ENCODE measurements around the gene ANKRD33B.

The ANKRD33B gene

GRCh38 chr5:10676946-10677345, 113.1 kb downstream of the ANKRD33B start:
- DNase-seq (ENCODE audit: low spot score) = no peak

GRCh38 chr5:10677533-10677932, 113.7 kb downstream of the ANKRD33B start:
- no peak for DNase-seq (ENCODE audit: low spot score)

- no peak for DNase-seq (ENCODE audit: low spot score)
Observed at GRCh38 chr5:10678244-10678643, 114.4 kb downstream of the ANKRD33B start.

DNA sequence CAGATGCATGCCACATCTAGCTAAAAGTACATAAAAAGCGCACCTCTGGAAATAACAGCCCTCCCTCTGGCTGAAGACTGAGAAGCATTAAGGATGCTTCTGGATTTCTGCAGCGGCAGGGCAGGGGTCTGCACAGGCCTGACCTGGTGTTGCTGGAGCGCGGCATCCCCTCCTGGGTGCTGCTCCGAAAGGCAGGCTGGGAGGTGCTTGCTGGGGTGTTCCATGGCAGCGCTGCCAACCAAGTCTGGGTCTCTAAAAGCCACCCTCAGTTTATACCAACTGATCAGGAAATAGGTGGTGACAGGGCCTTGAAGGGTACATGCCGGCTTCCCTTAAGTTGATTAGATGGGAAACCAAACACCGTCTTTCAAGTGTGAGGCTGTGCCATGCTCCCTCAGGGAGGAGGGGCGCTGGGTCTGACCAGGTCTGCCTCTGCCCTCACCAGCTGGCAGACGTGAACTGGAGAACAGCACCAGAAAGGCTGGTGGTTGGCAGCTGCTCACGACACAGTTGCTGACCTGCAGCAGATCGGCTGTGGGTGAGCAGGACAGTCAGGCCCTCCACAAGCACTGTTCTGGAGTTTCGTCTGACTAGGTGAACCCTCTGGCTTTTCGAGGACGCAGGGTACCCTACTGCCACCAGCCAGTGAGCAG, 115.6 kb downstream of the ANKRD33B start:
- no peak for DNase-seq (ENCODE audit: low spot score)

GRCh38 chr5:10680876-10681481, 117.1 kb downstream of the ANKRD33B start:
- DNase-seq (ENCODE audit: low spot score) = no peak

DNA sequence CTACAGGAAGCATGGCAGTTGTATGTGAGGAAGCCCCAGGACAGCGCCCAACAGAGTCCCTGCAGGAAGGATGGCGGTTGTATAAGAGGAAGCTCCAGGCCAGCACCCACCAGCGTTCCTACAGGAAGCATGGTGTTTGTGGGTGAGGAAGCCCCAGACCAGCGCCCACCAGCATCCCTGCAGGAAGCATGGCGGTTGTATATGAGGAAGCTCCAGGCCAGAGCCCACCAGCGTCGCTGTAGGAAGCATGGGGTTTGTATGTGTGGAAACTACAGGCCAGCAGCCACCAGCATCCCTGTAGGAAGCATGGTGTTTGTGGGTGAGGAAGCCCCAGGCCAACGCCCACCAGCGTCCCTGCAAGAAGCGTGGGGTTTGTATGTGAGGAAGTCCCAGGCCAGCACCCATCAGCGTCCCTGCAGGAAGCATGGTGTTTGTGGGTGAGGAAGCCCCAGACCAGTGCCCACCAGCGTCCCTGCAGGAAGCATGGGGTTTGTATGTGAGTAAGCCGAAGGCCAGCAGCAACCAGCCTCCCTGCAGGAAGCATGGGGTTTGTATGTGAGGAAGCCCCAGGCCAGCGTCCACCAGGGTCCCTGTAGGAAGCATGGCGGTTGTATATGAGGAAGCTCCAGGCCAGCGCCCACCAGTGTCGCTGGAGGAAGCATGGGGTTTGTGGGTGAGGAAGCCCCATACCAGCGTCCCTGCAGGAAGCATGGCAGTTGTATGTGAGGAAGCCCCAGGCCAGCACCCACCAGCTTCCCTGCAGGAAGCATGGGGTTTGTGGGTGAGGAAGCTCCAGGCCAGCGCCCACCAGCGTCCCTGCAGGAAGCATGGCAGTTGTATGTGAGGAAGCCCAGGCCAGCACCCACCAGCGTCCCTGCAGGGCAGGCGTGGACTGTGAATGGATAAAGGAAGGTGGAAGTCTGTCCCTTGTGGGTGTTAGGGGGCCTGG, 118.1 kb downstream of the ANKRD33B start:
- DNase-seq (ENCODE audit: low spot score) = no peak

- DNase-seq (ENCODE audit: low spot score) = no peak
Observed at GRCh38 chr5:10682801-10683525, 119.1 kb downstream of the ANKRD33B start.

GRCh38 chr5:10684303-10685086, 120.6 kb downstream of the ANKRD33B start:
- DNase-seq (ENCODE audit: low spot score) = no peak

GRCh38 chr5:10685115-10685521, 121.2 kb downstream of the ANKRD33B start:
- no peak for DNase-seq (ENCODE audit: low spot score)

DNA sequence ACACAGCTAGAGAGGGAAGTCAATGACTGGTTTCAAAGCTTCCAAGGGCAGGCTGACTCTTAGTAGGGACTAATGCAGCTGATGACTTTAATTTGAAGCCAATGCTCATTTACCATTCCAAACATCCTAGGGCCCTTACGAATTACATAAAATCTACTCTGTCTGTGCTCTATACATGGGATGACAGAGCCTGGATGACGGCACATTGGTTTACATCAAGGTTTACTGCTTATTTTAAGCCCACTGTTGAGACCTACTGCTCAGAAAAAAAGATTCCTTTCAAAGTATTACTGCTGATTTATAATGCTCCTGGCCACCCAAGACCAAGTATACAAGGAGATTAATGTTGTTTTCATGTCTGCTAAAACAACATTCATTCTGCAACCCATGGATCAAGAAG, 123.0 kb downstream of the ANKRD33B start:
- DNase-seq (ENCODE audit: low spot score) = no peak

DNA sequence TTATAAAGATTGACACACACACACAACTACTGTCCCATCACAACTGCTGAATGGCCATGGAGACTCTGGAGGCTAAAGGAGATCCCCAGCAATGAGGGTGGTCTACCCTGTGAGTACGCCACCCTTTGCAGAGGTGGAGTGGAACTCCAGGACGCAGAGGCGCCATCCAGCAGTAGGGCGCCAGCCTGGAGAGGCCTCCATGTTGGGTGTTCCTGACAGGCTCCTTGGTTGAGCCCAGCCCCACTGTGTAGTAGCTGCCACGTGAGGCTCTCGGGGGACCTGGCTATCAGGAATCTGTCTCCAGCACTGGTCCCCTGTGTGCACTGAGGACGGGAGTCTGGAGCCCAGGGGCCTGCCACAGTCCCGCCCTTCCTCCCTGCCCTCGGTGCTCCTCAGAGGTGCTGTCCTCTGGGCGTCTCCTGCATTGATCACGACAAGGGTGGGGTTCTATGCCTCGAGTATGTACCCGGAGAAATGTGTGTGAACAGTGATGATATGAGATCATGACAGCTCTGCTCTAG, 124.8 kb downstream of the ANKRD33B start:
- no peak for DNase-seq (ENCODE audit: low spot score)

DNA sequence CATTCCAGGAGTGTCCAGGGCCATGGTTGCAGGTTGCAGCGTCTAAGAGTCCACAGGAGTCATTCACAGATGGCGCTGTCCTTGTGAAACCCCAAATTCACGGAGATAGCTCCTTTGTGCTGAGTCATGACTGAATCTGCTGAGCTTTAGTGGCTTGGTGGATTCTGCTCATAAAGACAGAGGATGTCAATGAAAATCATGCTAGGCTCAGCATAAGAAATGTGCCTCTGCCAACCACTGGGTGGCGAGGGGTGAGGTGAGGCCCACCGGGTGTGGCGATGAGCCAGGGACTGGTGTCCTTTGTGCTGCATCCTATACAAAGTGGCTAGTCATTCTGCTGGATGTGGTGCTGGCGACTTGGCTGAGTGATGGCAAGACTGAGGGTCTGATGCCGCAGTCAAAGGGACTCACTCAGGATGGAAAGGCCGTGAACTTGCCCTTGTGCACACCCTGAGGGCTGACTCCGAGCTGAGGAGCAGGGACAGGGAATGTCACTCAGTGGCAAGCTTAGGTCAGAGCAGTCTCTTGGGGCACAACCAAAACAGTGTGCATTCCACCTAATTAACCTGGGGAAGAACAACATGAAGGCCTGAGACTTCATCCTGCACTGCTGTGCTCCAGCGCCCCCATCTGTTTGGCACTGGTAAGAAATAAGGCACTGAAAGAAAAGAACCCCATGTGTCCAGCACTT, 125.7 kb downstream of the ANKRD33B start:
- peak; percentile 56 for DNase-seq (ENCODE audit: low spot score)

DNA sequence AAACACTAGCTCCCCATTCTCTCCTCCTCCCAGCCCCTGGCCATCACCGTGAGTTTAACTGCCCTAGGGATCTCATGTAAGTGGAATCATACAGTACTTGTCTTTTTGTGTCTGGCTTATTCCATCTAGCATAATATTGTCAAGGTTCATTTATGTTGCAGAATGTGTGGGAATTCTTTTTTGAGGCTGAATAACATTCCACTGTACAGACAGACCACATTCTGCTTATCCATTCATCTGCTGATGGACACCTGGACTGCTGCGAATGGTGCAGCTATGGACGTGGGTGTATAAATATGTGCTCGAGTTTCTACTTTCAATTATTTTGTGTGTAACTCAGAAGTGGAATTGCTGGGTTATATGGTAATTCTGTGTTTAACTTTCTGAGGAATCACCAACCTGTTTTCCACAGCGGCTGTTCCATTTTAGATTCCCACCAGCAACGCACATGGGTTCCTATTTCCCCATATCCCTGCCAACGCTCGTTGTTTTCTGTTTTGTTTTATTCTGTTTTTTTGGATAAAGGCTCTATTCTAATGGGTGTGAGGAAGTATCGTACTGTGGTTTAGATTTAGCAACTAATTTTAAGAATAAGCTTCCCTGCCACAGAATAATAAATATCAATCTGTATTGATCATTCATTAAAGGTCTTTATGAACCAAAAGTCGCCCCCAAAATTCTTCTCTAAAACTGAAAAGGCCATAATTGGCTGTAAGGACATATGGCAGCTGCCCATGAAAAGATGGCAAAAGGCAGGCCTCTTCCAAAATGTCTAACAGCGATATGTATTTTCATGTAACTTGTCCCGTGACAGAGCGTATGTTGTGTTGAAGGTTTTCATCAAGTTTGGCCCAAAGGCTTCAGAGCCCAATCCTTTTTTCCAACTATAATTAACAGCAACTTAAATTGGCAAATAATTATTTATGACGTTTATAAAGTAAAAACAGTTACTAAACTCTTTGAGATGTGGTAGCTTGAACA, 126.9 kb downstream of the ANKRD33B start:
- DNase-seq (ENCODE audit: low spot score) = no peak

DNA sequence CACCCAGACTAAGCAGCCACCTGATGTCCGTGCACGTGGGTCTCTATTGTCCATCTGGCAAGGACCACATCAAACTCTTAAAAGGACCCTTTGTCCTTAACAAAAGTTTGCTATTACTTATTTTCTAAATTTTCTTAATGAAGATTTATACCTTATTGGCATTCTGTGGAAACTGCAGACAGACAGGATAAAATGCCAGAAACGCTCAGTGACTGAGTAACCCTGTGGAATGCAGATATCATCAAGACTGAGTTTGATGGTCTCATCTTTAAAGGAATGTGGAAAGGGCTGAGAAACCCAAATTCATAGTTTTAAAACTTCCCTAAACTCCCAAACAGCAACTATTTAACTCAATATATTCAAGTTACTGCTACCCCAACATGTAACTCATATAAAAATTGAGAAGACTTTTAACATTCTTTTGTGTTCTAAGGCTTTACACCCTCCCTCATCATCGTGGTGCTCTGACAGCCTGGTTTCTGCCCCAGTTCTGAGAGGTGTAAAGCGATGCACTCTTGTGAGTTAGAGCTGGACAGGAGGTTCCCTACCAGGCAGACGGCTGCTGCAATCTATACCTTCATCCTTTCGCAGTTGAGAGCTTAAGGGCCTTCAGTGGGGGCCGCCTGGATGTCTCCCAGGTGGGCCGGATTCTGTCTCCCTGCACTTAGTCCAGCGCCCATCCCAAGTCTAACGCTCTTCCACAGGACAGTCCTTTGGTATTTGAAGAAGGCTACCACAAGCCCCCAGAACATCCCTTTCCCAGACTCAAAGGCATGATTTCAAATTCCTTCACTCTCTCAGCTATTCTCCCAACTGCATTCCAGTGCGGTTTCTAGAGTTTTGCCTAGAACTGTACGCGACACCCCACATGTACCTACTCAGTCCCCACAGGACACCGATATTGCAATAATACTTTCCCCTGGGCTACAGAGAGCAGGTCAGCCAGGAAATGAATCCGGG, 128.2 kb downstream of the ANKRD33B start:
- DNase-seq (ENCODE audit: low spot score) = no peak

DNA sequence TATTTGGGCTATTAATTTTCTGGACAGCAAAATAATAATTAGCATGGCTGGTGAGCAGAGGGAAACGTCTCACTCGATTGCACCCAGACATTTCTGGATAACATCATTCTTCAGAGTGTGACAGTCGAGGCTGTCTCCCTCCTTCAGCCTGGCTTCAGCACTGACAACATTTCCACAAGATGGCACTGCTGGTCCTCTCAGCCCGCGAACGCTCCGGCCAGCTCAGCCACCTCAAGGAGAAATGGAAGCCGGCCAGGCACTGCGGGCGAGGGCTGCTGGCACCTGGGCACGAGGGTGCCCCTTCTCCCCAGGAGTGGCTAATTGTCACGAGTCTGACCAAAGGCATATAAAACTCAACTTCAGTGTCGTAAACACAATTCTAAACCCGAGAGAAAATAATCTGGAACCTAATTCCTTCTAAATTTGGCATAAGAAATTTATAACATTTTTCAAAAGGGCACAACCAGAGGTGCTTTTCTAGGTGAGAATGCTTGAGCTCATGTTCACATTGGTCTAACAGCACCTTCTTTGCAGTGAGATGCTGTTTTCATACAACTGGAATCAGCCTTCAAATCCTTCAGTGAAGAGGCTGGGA, 131.3 kb downstream of the ANKRD33B start:
- peak; percentile 81 for DNase-seq (ENCODE audit: low spot score)

DNA sequence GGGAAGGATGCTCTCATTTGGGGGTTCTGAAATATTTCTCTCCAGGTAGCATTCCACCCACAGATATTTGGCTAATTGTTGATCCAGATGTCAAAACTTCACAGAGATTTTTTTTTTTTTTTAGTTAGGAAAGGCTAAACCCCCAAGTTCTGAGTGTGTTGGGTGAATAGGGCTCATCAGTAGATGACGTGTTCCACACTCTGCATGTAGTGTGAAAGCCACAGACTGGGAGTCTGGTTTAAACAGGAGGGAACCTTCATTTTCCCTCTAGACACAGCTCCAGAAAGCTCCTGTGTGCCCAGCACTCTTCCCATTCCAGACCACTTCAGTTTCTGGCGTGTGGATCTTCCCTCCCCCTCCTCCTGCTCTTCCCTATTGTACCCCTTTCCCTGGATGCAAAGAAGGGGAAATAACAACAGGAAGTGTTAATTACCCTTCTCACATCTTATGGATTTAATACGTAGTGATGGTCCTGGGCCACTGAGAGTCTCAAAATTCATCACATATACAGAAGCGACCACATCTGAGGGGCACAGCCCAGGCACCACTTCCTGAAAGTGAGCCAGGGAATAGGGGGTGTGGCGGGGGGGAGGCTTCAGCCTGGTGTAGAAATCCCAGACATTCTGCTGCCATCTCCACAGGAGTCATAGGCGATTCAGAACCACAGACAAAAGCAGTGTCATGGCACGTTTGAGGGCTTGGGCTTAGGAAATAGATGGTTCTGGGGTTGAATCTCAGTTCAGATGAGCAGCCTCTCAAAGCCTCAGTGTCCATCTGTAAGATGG, 132.1 kb downstream of the ANKRD33B start:
- DNase-seq (ENCODE audit: low spot score) = no peak
